Left lobe of liver (tissue), 2 donors: ENCODE results near the gene UAP1L1. TPM values are rescaled to one million over a fixed set of nuclear protein-coding genes. Genes with fewer than 3 reads are reported as not detected.
A peak's percentile ranks its signal among the peaks of the same experiment; 100 is the strongest.
"Not testable (repeated sequence)": the region's sequence is repeated elsewhere in the genome, so short reads cannot be mapped to it uniquely, and the experiment has no call there.

Source experiments
- ATAC-seq: fragments of 200-7000 bp; cut with Tn5 transposase; one replicate; pipeline ENCODE4 v1.9.1; 2020; ENCODE audit warnings: mild to moderate bottlenecking, moderate library complexity
- DNase-seq: peaks from one replicate; pipeline ENCODE4 v3.0.0-alpha.2; 2020; ENCODE audit warnings: low spot score
- total RNA-seq: library from RNA; stranded (reverse); gene quantifications from one replicate; pipeline ENCODE4 v1.2.1, GENCODE V29; 2021
- donor health status: DM: no; HTN: no; CAD: no; lungs with moderate emphysema.
- donor health status: DM: no; HTN: yes; CAD: no.

Gene UAP1L1
- total RNA-seq: 1.8 TPM

GRCh38 chr9:137077010-137077747, at the start of gene UAP1L1:
Gene UAP1L1, plus strand, starts transcription at chr9:137077517. Its CDS starts 16 bp downstream, at chr9:137077533.
- DNase-seq (no peak), ATAC-seq (peak; percentile 53)

GRCh38 chr9:137028263-137029057, 48.9 kb upstream of the UAP1L1 start:
- DNase-seq: peak; percentile 76
- ATAC-seq: peak; percentile 56

GRCh38 chr9:137029058-137029936, 48.0 kb upstream of the UAP1L1 start:
- ATAC-seq (peak; percentile 53), DNase-seq (peak; percentile 78)

- no peak for DNase-seq
- no peak for ATAC-seq
Measured at GRCh38 chr9:137030006-137030405, 47.3 kb upstream of the UAP1L1 start.

- no peak for ATAC-seq
- no peak for DNase-seq
Measured at GRCh38 chr9:137030538-137031527, 46.5 kb upstream of the UAP1L1 start.

GRCh38 chr9:137031904-137032640, 45.2 kb upstream of the UAP1L1 start, which contains the start of gene FUT7:
Gene FUT7, minus strand, starts transcription at chr9:137032088. Its CDS starts 97 bp downstream, at chr9:137031991.
- DNase-seq (no peak), ATAC-seq (no peak)

- DNase-seq: no peak
- ATAC-seq: no peak
Measured at GRCh38 chr9:137032858-137033257, 44.5 kb upstream of the UAP1L1 start.

- DNase-seq, ATAC-seq: not testable (repeated sequence)
Measured at GRCh38 chr9:137033481-137033880, 43.8 kb upstream of the UAP1L1 start.

- ATAC-seq (no peak), DNase-seq (no peak)
Measured at GRCh38 chr9:137034039-137034708, 43.1 kb upstream of the UAP1L1 start.

GRCh38 chr9:137034709-137035506, 42.4 kb upstream of the UAP1L1 start:
- peak; percentile 79 for DNase-seq
- peak; percentile 89 for ATAC-seq

- ATAC-seq (no peak), DNase-seq (no peak)
Measured at GRCh38 chr9:137035507-137035834, 41.8 kb upstream of the UAP1L1 start.

- ATAC-seq: no peak
- DNase-seq: no peak
Measured at GRCh38 chr9:137035937-137036336, 41.4 kb upstream of the UAP1L1 start.

GRCh38 chr9:137037035-137037434, 40.3 kb upstream of the UAP1L1 start:
- DNase-seq (no peak), ATAC-seq (no peak)

GRCh38 chr9:137037483-137037882, 39.8 kb upstream of the UAP1L1 start:
- ATAC-seq: no peak
- DNase-seq: no peak

GRCh38 chr9:137038916-137039315, 38.4 kb upstream of the UAP1L1 start:
- ATAC-seq (no peak), DNase-seq (no peak)

- DNase-seq: no peak
- ATAC-seq: no peak
Measured at GRCh38 chr9:137039611-137040366, 37.5 kb upstream of the UAP1L1 start.

GRCh38 chr9:137040568-137040967, 36.7 kb upstream of the UAP1L1 start:
- DNase-seq: no peak
- no peak for ATAC-seq
